Neural progenitor cell (in vitro differentiated cells): ENCODE measurements around the gene OR6B1. TPM values are rescaled to one million over a fixed set of nuclear protein-coding genes. Genes with fewer than 3 reads are reported as not detected.

Experiments
- DNase-seq: peaks from one replicate; pipeline ENCODE4 v3.0.0-alpha.2; 2016; ENCODE audit warnings: low spot score
- H2AFZ ChIP-seq: fragments of 200-600 bp; sonication (generic); replicated peaks from 2 replicates; pipeline ENCODE4 v1.6.1; 2016; ENCODE audit warnings: antibody characterized with exemption
- H3F3A ChIP-seq: fragments of 200-600 bp; sonication (generic); 2 replicates; pipeline ENCODE4 v1.6.1; 2016; ENCODE audit warnings: antibody characterized with exemption, low read depth
- H3K27ac ChIP-seq: fragments of 200-600 bp; sonication (generic); 2 replicates; pipeline ENCODE4 v1.5.1; 2016; ENCODE audit warnings: mild to moderate bottlenecking
- H3K27me3 ChIP-seq: fragments of 200-600 bp; sonication (generic); 2 replicates; pipeline ENCODE4 v1.6.1; 2016; ENCODE audit warnings: mild to moderate bottlenecking, moderate library complexity
- H3K36me3 ChIP-seq: fragments of 200-600 bp; sonication (generic); 2 replicates; pipeline ENCODE4 v1.5.1; 2016
- H3K4me1 ChIP-seq: fragments of 200-600 bp; sonication (generic); 2 replicates; pipeline ENCODE4 v1.6.1; 2016; ENCODE audit warnings: mixed run types
- H3K4me2 ChIP-seq: fragments of 200-600 bp; sonication (generic); 2 replicates; pipeline ENCODE4 v1.6.1; 2016
- H3K4me3 ChIP-seq: fragments of 200-600 bp; sonication (generic); 2 replicates; pipeline ENCODE4 v1.5.1; 2016
- H3K79me2 ChIP-seq: fragments of 200-600 bp; sonication (generic); 2 replicates; pipeline ENCODE4 v1.6.1; 2016; ENCODE audit warnings: low read depth
- H3K9ac ChIP-seq: fragments of 200-600 bp; sonication (generic); 2 replicates; pipeline ENCODE4 v1.6.1; 2016
- H3K9me3 ChIP-seq: fragments of 200-600 bp; sonication (generic); 2 replicates; pipeline ENCODE4 v1.5.1; 2016; ENCODE audit warnings: low read depth
- H4K20me1 ChIP-seq: fragments of 200-600 bp; sonication (generic); 2 replicates; pipeline ENCODE4 v1.6.1; 2016; ENCODE audit warnings: low read depth
- H3K27ac Mint-ChIP-seq: 3 replicates; pipeline ENCODE4 v1.8.0; 2021; ENCODE audit warnings: mixed read lengths
- H3K27me3 Mint-ChIP-seq: 2 replicates; pipeline ENCODE4 v1.8.0; 2022; ENCODE audit warnings: low read depth, mild to moderate bottlenecking, inconsistent platforms, moderate library complexity, mixed read lengths; ENCODE audit not compliant: insufficient read depth
- H3K36me3 Mint-ChIP-seq: 3 replicates; pipeline ENCODE4 v1.8.0; 2021; ENCODE audit warnings: mixed read lengths
- H3K4me1 Mint-ChIP-seq: 3 replicates; pipeline ENCODE4 v1.8.0; 2021; ENCODE audit warnings: mixed read lengths
- H3K4me3 Mint-ChIP-seq: 3 replicates; pipeline ENCODE4 v1.8.0; 2021; ENCODE audit warnings: mild to moderate bottlenecking, moderate library complexity, mixed read lengths
- H3K9me3 Mint-ChIP-seq: 3 replicates; pipeline ENCODE4 v1.8.0; 2020; ENCODE audit warnings: mixed read lengths
- EZH2 ChIP-seq: fragments of 200-600 bp; sonication (generic); IDR thresholded peaks from 2 replicates; pipeline ENCODE4 v1.6.1; 2017; ENCODE audit warnings: antibody characterized with exemption, mild to moderate bottlenecking, moderate library complexity
- EZH2phosphoT487 ChIP-seq: fragments of 200-600 bp; sonication (generic); IDR thresholded peaks from 2 replicates; pipeline ENCODE4 v1.6.1; 2017; ENCODE audit warnings: antibody characterized with exemption
- total RNA-seq: library from RNA; depleted of rRNA; stranded (reverse); fragments of >200 nt; gene quantifications from 2 replicates; pipeline ENCODE4 v1.2.3, GENCODE V29; 2015; ENCODE audit warnings: low replicate concordance
- TF ChIP-seq, protein P1 (sequence below): fragments of 200-600 bp; sonication (generic); IDR thresholded peaks from 2 replicates; pipeline ENCODE4 v1.5.1; 2017; ENCODE audit warnings: antibody characterized with exemption, mild to moderate bottlenecking

Gene OR6B1
- total RNA-seq, 1 donor from 2014 or later = not detected

- no peak overlapping the region for H3K4me3 ChIP-seq
- no peaks in the 10 kb centered on the region for H3K36me3 Mint-ChIP-seq
- no peak for TF ChIP-seq EZH2phosphoT487
- no peak for TF ChIP-seq EZH2
- TF ChIP-seq, protein P1, sequence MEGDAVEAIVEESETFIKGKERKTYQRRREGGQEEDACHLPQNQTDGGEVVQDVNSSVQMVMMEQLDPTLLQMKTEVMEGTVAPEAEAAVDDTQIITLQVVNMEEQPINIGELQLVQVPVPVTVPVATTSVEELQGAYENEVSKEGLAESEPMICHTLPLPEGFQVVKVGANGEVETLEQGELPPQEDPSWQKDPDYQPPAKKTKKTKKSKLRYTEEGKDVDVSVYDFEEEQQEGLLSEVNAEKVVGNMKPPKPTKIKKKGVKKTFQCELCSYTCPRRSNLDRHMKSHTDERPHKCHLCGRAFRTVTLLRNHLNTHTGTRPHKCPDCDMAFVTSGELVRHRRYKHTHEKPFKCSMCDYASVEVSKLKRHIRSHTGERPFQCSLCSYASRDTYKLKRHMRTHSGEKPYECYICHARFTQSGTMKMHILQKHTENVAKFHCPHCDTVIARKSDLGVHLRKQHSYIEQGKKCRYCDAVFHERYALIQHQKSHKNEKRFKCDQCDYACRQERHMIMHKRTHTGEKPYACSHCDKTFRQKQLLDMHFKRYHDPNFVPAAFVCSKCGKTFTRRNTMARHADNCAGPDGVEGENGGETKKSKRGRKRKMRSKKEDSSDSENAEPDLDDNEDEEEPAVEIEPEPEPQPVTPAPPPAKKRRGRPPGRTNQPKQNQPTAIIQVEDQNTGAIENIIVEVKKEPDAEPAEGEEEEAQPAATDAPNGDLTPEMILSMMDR = no peak
Measured at GRCh38 chr7:143979359-143979758, 20.8 kb upstream of the OR6B1 start.

DNA sequence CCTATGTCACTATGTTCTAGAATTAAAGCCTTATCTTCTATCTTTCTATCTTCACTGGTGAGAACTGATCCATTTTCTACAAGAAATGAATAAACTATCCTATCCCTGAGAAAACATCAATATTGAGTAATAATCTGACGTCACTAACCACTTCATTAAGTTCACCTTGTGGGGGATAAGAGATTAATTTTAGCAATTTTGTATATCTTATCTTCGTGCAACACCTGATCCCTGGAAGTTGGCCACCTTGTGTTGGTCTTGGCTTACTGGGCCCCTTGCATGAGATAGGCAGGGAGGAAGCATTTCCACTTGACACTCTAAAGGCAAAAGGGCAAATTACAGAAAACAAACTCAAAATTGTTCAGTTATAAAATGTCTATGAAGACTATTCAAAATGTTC is 20.1 kb upstream of the OR6B1 start:
- no peaks in the 10 kb centered on the region for H3K9me3 Mint-ChIP-seq

More at GRCh38 chr7:143979359-143979758, 20.8 kb upstream of the OR6B1 start:
- H3K27me3 ChIP-seq = no peaks in the 10 kb centered on the region
- no peaks in the 10 kb centered on the region for H3K27me3 Mint-ChIP-seq
- no peaks in the 10 kb centered on the region for H3K36me3 ChIP-seq
- H3K4me3 Mint-ChIP-seq = no peak overlapping the region
- H3K9me3 ChIP-seq = no peaks in the 10 kb centered on the region
- H3F3A ChIP-seq = no peaks in the 10 kb centered on the region
- H3K27ac Mint-ChIP-seq = no peak overlapping the region
- H3K4me2 ChIP-seq = no peak overlapping the region
- H2AFZ ChIP-seq = no peak overlapping the region
- H3K27ac ChIP-seq = no peak overlapping the region
- DNase-seq = no peak
- no peak overlapping the region for H3K9ac ChIP-seq
- no peaks in the 10 kb centered on the region for H4K20me1 ChIP-seq
- no peaks in the 10 kb centered on the region for H3K9me3 Mint-ChIP-seq
- H3K79me2 ChIP-seq = no peaks in the 10 kb centered on the region
- H3K4me1 Mint-ChIP-seq = no peaks in the 10 kb centered on the region
- H3K4me1 ChIP-seq = no peaks in the 10 kb centered on the region

DNA sequence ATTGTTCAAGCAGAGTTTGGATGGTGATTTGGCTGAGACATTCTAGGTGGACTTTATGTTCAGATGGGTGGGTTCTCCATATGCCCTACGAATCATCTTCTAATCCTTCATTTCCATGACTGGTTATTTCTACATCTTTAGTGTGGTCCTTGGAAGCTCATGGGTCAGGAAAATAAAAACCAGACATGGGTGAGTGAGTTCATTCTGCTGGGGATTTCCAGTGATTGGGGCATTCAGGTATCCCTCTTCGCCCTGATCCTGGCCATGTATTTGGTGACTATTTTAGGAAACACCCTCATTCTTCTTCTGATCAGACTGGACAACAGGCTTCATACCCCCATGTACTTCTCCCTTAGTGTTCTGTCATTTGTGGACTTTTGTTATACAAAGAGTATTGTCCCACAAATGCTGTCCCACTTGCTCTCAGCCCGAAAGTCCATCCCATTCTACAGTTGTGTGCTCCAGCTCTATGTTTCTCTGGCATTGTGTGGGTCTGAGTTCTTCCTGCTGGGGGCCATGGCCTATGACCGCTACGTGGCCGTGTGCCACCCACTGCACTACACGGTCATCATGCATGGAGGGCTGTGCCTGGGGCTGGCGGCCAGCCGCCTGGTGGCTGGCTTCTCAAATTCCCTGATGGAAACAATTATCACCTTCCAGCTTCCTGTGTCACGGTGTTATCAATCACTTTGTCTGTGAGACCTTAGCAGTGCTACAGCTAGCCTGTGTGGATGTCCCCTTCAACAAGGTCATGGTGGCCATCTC is 19.2 kb upstream of the OR6B1 start:
- Histone ChIP-seq H3K27ac (no peak overlapping the region), H3K27me3 (no peaks in the 10 kb centered on the region), H3K4me3 (no peak overlapping the region), H3K79me2 (no peaks in the 10 kb centered on the region), H3K4me1 (no peaks in the 10 kb centered on the region), H3K9me3 (no peaks in the 10 kb centered on the region), H2AFZ (no peak overlapping the region), H4K20me1 (no peaks in the 10 kb centered on the region), H3K4me2 (no peak overlapping the region), H3K36me3 (no peaks in the 10 kb centered on the region), H3F3A (no peaks in the 10 kb centered on the region), H3K9ac (no peak overlapping the region)
- Mint-ChIP-seq H3K4me3 (no peak overlapping the region), H3K4me1 (no peaks in the 10 kb centered on the region), H3K36me3 (no peaks in the 10 kb centered on the region), H3K9me3 (no peaks in the 10 kb centered on the region), H3K27ac (no peak overlapping the region), H3K27me3 (no peaks in the 10 kb centered on the region)
- TF ChIP-seq, protein P1 = no peak
- TF ChIP-seq EZH2 (no peak), EZH2phosphoT487 (no peak)
- DNase-seq = no peak

More for the DNA sequence above, 20.1 kb upstream of the OR6B1 start:
- H3K9ac ChIP-seq = no peak overlapping the region
- no peaks in the 10 kb centered on the region for H3K79me2 ChIP-seq
- no peak overlapping the region for H2AFZ ChIP-seq
- no peak overlapping the region for H3K4me2 ChIP-seq
- TF ChIP-seq EZH2 (no peak), EZH2phosphoT487 (no peak)
- TF ChIP-seq, protein P1 = no peak
- H3K27me3 ChIP-seq = no peaks in the 10 kb centered on the region
- Mint-ChIP-seq H3K4me3 (no peak overlapping the region), H3K4me1 (no peaks in the 10 kb centered on the region), H3K27me3 (no peaks in the 10 kb centered on the region), H3K27ac (no peak overlapping the region), H3K36me3 (no peaks in the 10 kb centered on the region)
- no peaks in the 10 kb centered on the region for H3K4me1 ChIP-seq
- H3K36me3 ChIP-seq = no peaks in the 10 kb centered on the region
- no peak overlapping the region for H3K27ac ChIP-seq
- no peaks in the 10 kb centered on the region for H3F3A ChIP-seq
- DNase-seq = no peak
- no peaks in the 10 kb centered on the region for H4K20me1 ChIP-seq
- no peaks in the 10 kb centered on the region for H3K9me3 ChIP-seq
- H3K4me3 ChIP-seq = no peak overlapping the region
